Astrocyte (in vitro differentiated cells and primary cell): ENCODE results near the gene FOLR1.

Source experiments
- EZH2 ChIP-seq: IDR thresholded peaks from 2 replicates; pipeline ENCODE4 v1.6.1; 2012; ENCODE audit warnings: mild to moderate bottlenecking, low read length, inconsistent platforms; ENCODE audit not compliant: insufficient read depth
- TF ChIP-seq, protein P1 (sequence below): IDR thresholded peaks from 2 replicates; pipeline ENCODE4 v1.5.1; 2011; ENCODE audit warnings: low read depth, mild to moderate bottlenecking, inconsistent platforms, low read length, moderate library complexity; ENCODE audit not compliant: insufficient read depth

DNA sequence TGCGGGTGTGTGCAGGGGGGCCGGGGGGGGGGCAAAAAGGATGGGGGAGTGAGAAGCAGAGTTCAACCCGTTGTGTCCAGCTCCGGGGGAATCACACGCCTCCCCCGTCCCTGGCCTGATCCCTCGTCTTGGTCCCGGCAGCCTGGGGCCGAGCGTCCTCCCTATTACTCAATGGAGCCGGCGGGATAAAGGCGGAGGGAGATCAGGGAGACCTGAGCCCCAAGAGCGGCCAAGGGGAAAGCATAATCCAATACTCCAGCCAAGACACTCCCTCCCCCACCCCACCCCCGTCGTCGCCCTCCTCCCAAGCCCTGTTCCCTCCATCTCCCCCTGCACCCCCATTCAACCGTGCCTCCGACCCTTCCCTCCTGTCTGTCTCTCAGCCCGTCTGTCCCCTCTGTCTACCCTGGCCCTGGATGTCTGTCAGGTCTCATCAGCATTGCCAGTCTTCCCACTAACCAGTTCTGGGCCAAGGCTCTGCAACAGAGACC lies 49.4 kb downstream of the FOLR1 start:
- TF ChIP-seq, protein P1, sequence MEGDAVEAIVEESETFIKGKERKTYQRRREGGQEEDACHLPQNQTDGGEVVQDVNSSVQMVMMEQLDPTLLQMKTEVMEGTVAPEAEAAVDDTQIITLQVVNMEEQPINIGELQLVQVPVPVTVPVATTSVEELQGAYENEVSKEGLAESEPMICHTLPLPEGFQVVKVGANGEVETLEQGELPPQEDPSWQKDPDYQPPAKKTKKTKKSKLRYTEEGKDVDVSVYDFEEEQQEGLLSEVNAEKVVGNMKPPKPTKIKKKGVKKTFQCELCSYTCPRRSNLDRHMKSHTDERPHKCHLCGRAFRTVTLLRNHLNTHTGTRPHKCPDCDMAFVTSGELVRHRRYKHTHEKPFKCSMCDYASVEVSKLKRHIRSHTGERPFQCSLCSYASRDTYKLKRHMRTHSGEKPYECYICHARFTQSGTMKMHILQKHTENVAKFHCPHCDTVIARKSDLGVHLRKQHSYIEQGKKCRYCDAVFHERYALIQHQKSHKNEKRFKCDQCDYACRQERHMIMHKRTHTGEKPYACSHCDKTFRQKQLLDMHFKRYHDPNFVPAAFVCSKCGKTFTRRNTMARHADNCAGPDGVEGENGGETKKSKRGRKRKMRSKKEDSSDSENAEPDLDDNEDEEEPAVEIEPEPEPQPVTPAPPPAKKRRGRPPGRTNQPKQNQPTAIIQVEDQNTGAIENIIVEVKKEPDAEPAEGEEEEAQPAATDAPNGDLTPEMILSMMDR = no peak
- TF ChIP-seq EZH2 = no peak
